ENCODE results near the gene ZNF429. TPM values are rescaled to one million over a fixed set of nuclear protein-coding genes. Genes with fewer than 3 reads are reported as not detected.

Gene ZNF429
- total and polyA plus RNA-seq, 2 donors (not counting 3 experiments of a cell fraction or from before 2014, with no cell fraction given), result 2.1 to 2.6 TPM

- dilution Hi-C loops (cut with MboI; ENCODE audit: extremely low pct_ligation_motif_present, low sequenced_read_pairs) (no loop called here), intact Hi-C loops (cut with micrococcal nuclease) (no loop called here)
- no peak overlapping the region for H3K27ac ChIP-seq (ENCODE audit: insufficient read depth, low read depth, low read length)
- POLR2A ChIA-PET, result no interaction called here
- no peaks in the 10 kb centered on the region for H4K20me1 ChIP-seq (replicated peaks; ENCODE audit: control insufficient read depth, extremely low read depth, insufficient read depth, low read length)
- no peak overlapping the region for H3K4me2 ChIP-seq (ENCODE audit: insufficient read depth, low read length)
- H3K9me1 ChIP-seq (replicated peaks; ENCODE audit: control insufficient read depth, extremely low read depth, insufficient read depth, low read length), result no peaks in the 10 kb centered on the region
- CTCF ChIA-PET, result no interaction called here
- H2AFZ ChIP-seq (ENCODE audit: low read depth, low read length), result no peak overlapping the region
- FAIRE-seq (no peak), DNase-seq (ENCODE audit: low read depth, low spot score) (no peak)
- no peak overlapping the region for H3K9ac ChIP-seq (replicated peaks; ENCODE audit: extremely low read depth, insufficient read depth, low read length)
- no peaks in the 10 kb centered on the region for H3K36me3 ChIP-seq (ENCODE audit: control insufficient read depth in 2 of 2, extremely low read depth in 1 of 2, insufficient read depth in 2 of 2, low read length in 2 of 2)
- no peaks in the 10 kb centered on the region for H3K79me2 ChIP-seq (ENCODE audit: control insufficient read depth, insufficient read depth, low read length)
- H3K27me3 ChIP-seq (ENCODE audit: control insufficient read depth in 2 of 2, insufficient read depth in 2 of 2, low read length in 2 of 2), result no peaks in the 10 kb centered on the region
- H3K4me1 ChIP-seq (ENCODE audit: control insufficient read depth, extremely low read depth, insufficient read depth, low read length), result no peaks in the 10 kb centered on the region
- TF ChIP-seq JUN (IDR thresholded peaks at IDR 0.05; ENCODE audit: borderline replicate concordance, insufficient read depth, insufficient read length, low read depth) (no peak), FOS (IDR thresholded peaks at IDR 0.05; ENCODE audit: borderline replicate concordance, insufficient read depth, low read length) (no peak), EZH2 (IDR thresholded peaks at IDR 0.05; ENCODE audit: borderline replicate concordance, low read depth, low read length, severe bottlenecking) (no peak), MYC (IDR thresholded peaks at IDR 0.05; ENCODE audit: low read depth, low read length) (no peak), MAX (IDR thresholded peaks at IDR 0.05; ENCODE audit: insufficient read depth, insufficient read length) (no peak)
- H3K9me3 ChIP-seq (replicated peaks; ENCODE audit: control insufficient read depth, insufficient read depth, low read length), result no peaks in the 10 kb centered on the region
- BruUV-seq (replicated peaks), result no TSS peak
- no peak overlapping the region for H3K4me3 ChIP-seq (replicated peaks in 1 of 3; ENCODE audit: insufficient read depth in 1 of 3, low read depth in 1 of 3, low read length in 3 of 3)
Measured at GRCh38 chr19:21463449-21464105, 41.8 kb upstream of the ZNF429 start.

DNA sequence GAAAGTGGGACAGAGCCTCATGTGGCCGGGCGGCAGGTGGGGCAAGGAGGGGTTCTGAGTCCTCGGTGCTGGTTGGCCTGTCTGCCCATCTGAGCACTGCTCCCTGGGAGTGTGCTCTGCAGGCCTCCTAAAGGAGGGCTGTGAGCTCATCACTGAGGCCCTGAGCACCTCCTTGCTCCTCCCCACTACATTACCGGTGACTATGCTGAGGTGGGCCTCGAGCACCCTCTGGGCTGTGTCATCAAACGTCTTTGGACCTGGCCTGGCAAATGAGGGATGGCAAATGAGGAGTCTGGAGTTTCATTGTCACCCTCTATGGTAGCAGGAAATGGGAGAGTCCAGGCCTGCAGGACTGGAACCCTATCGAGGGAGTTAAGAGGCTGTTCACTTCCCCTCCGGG lies 38.8 kb upstream of the ZNF429 start:
- POLR2A ChIA-PET, result no interaction called here
- Histone ChIP-seq H3K27me3 (ENCODE audit: control insufficient read depth in 2 of 2, insufficient read depth in 2 of 2, low read length in 2 of 2) (no peaks in the 10 kb centered on the region), H3K9me1 (replicated peaks; ENCODE audit: control insufficient read depth, extremely low read depth, insufficient read depth, low read length) (no peaks in the 10 kb centered on the region), H3K27ac (ENCODE audit: insufficient read depth, low read depth, low read length) (no peak overlapping the region), H3K4me1 (ENCODE audit: control insufficient read depth, extremely low read depth, insufficient read depth, low read length) (no peaks in the 10 kb centered on the region), H3K79me2 (ENCODE audit: control insufficient read depth, insufficient read depth, low read length) (no peaks in the 10 kb centered on the region), H2AFZ (ENCODE audit: low read depth, low read length) (no peak overlapping the region), H3K4me3 (replicated peaks in 1 of 3; ENCODE audit: insufficient read depth in 1 of 3, low read depth in 1 of 3, low read length in 3 of 3) (no peak overlapping the region), H4K20me1 (replicated peaks; ENCODE audit: control insufficient read depth, extremely low read depth, insufficient read depth, low read length) (no peaks in the 10 kb centered on the region), H3K4me2 (ENCODE audit: insufficient read depth, low read length) (no peak overlapping the region), H3K9ac (replicated peaks; ENCODE audit: extremely low read depth, insufficient read depth, low read length) (no peak overlapping the region), H3K36me3 (ENCODE audit: control insufficient read depth in 2 of 2, extremely low read depth in 1 of 2, insufficient read depth in 2 of 2, low read length in 2 of 2) (no peaks in the 10 kb centered on the region), H3K9me3 (replicated peaks; ENCODE audit: control insufficient read depth, insufficient read depth, low read length) (peaks cover 2% of the 10 kb centered on the region)
- TF ChIP-seq CTCF (IDR thresholded peaks at IDR 0.05; ENCODE audit: extremely low read depth in 1 of 2, insufficient read depth in 1 of 2, low read depth in 1 of 2, low read length in 2 of 2) (no peak), POLR2A (IDR thresholded peaks at IDR 0.05; ENCODE audit: low read depth, low read length) (no peak), FOS (IDR thresholded peaks at IDR 0.05; ENCODE audit: borderline replicate concordance, insufficient read depth, low read length) (no peak), JUN (IDR thresholded peaks at IDR 0.05; ENCODE audit: borderline replicate concordance, insufficient read depth, insufficient read length, low read depth) (no peak), POLR2AphosphoS5 (IDR thresholded peaks at IDR 0.05; ENCODE audit: insufficient read depth, low read depth, low read length) (no peak), MYC (IDR thresholded peaks at IDR 0.05; ENCODE audit: low read depth, low read length) (no peak), GATA2 (IDR thresholded peaks at IDR 0.05; ENCODE audit: insufficient read depth, insufficient read length, low read depth, low read length) (no peak), EZH2 (IDR thresholded peaks at IDR 0.05; ENCODE audit: borderline replicate concordance, low read depth, low read length, severe bottlenecking) (no peak), MAX (IDR thresholded peaks at IDR 0.05; ENCODE audit: insufficient read depth, insufficient read length) (no peak)
- FAIRE-seq (no peak), DNase-seq (ENCODE audit: low read depth, low spot score) (no peak)
- dilution Hi-C loops (cut with MboI; ENCODE audit: extremely low pct_ligation_motif_present, low sequenced_read_pairs), result no loop called here
- BruUV-seq (replicated peaks), result no TSS peak
- intact Hi-C loops (cut with micrococcal nuclease), result no loop called here
- CTCF ChIA-PET, result no interaction called here

Measured in endothelial cell of umbilical vein (primary cell).